Thoracic aorta (tissue), 2 donors: ENCODE data around the gene SLC6A5. TPM values are rescaled to one million over a fixed set of nuclear protein-coding genes. Genes with fewer than 3 reads are reported as not detected.

Source experiments
- ATAC-seq: fragments of 150-250 bp; one replicate; pipeline ENCODE4 v1.8.0; 2017; ENCODE audit warnings: low read depth; ENCODE audit not compliant: insufficient number of reproducible peaks, low FRiP score
- DNase-seq: peaks from one replicate; pipeline ENCODE4 v3.0.0-alpha.2; 2020; ENCODE audit warnings: low spot score
- H3K27ac ChIP-seq, 2 donors: fragments of 200-600 bp; sonication (generic); 1 replicate in 1 of 2; 2 replicates in 1 of 2; pipeline ENCODE4 v1.5.1; 2016; ENCODE audit warnings: mild to moderate bottlenecking in 2 of 2, moderate library complexity in 2 of 2
- H3K27me3 ChIP-seq: fragments of 200-600 bp; sonication (generic); replicated peaks from 2 replicates; pipeline ENCODE4 v1.6.0; 2016; ENCODE audit warnings: mild to moderate bottlenecking; ENCODE audit not compliant: insufficient read depth
- H3K36me3 ChIP-seq: fragments of 200-600 bp; sonication (generic); one replicate; pipeline ENCODE4 v1.5.1; 2016
- H3K4me1 ChIP-seq, 2 donors: fragments of 200-600 bp; sonication (generic); 1 replicate in 1 of 2; 2 replicates in 1 of 2; pipeline versions ENCODE4 v1.5.1 to v1.6.0; 2016; ENCODE audit warnings: low read depth in 2 of 2, mild to moderate bottlenecking in 1 of 2; ENCODE audit not compliant: control insufficient read depth in 1 of 2
- H3K4me3 ChIP-seq: fragments of 200-600 bp; sonication (generic); 2 replicates; pipeline ENCODE4 v1.5.1; 2016; ENCODE audit warnings: mild to moderate bottlenecking
- H3K9me3 ChIP-seq: fragments of 200-600 bp; sonication (generic); 2 replicates; pipeline ENCODE4 v1.5.1; 2016
- total RNA-seq, 2 donors: library from RNA; depleted of rRNA; stranded (reverse); fragments of >200 nt; gene quantifications; one replicate each; pipeline versions ENCODE4 v1.1.0 to v1.2.3, GENCODE V29; 2016
- TF ChIP-seq, protein P1 (sequence below): fragments of 200-600 bp; sonication (generic); IDR thresholded peaks from one replicate; pipeline ENCODE4 v1.5.1; 2019; ENCODE audit warnings: antibody characterized with exemption

The SLC6A5 gene
- total RNA-seq, 2 donors from 2014 or later: not detected

DNA sequence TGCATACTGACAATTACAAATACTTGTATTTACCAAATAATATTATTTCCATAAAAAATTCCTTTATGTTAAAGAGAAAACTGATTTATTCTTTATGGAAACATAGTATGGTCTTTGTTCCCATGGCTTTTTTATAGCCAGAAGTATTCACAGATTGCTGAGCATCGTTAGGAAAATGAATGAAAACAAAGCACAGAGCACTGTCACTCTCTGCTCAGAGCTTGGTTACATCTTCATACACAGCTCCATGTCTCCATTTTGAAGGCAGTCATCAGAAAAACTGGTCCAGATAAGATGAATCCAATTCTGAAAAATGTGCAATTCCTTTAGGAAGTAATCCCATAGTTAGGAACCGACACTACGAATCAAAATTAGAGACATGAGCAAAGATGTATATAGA is 9.0 kb upstream of the SLC6A5 start:
- Histone ChIP-seq H3K9me3 (no peaks in the 10 kb centered on the region), H3K4me1 (no peaks in the 10 kb centered on the region), H3K36me3 (no peaks in the 10 kb centered on the region), H3K27ac (no peak overlapping the region), H3K27me3 (no peaks in the 10 kb centered on the region), H3K4me3 (no peak overlapping the region)
- DNase-seq (no peak), ATAC-seq (no peak)
- TF ChIP-seq, protein P1, sequence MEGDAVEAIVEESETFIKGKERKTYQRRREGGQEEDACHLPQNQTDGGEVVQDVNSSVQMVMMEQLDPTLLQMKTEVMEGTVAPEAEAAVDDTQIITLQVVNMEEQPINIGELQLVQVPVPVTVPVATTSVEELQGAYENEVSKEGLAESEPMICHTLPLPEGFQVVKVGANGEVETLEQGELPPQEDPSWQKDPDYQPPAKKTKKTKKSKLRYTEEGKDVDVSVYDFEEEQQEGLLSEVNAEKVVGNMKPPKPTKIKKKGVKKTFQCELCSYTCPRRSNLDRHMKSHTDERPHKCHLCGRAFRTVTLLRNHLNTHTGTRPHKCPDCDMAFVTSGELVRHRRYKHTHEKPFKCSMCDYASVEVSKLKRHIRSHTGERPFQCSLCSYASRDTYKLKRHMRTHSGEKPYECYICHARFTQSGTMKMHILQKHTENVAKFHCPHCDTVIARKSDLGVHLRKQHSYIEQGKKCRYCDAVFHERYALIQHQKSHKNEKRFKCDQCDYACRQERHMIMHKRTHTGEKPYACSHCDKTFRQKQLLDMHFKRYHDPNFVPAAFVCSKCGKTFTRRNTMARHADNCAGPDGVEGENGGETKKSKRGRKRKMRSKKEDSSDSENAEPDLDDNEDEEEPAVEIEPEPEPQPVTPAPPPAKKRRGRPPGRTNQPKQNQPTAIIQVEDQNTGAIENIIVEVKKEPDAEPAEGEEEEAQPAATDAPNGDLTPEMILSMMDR: no peak

DNA sequence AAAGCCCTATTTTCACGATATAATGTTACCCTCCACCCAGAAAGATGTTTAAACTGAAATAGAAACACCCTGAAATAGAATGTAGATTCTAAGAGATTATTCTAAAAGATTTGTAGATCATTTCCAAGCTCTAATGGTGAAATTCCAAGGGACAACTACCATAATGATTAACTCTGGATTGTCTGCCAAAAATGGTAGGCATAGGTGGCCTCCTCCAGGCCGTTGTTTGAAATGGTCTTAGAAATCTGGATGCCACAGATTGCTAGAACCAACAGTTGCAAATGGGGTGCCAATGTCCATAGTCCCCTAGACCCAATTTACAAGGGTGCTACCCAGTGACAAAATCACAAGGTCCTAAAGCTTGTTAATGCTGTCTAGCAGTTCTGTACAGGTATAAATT is 6.7 kb upstream of the SLC6A5 start:
- DNase-seq (no peak), ATAC-seq (no peak)
- TF ChIP-seq, protein P1: no peak
- H3K4me3 ChIP-seq: no peak overlapping the region
- no peaks in the 10 kb centered on the region for H3K9me3 ChIP-seq
- peaks cover 8% of the 10 kb centered on the region for H3K27me3 ChIP-seq
- no peak overlapping the region for H3K27ac ChIP-seq
- H3K36me3 ChIP-seq: no peaks in the 10 kb centered on the region
- H3K4me1 ChIP-seq: peaks cover 0 to 10% of the 10 kb centered on the region in 2 donors

DNA sequence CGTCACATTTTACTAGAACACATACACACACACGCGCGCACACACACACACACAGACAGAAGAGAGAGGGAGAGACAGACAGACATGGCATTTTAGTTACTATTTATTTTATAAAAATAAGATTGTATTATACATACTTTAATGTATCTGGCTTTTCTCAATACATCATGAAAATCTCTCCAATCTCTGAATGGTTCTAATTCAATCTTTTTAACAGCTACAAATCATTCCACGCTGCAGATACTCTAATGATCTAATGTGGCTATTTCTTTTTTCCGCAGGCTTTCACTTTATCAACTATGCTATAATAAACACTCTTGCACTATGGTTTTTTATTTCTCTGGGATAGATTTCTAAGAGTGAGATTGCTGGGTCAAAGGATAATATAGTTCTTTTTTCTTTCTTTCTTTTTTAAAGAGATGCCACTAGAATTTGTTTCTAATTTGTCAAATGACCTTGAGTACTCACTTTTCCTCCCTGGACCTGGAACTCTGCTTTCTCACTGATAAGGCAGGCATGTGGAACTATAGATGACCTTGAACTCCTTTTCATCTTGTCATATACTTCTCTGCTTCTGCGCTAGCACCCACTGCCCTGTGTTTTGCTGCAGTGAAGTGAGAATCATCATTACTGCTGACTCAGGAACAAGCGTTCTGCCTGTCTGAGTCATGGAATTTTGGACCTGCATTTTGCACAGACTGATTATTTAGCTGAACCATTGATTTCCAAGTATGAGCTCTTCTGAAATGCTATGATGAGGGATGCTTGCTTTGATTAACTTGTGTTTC is 4.9 kb upstream of the SLC6A5 start:
- ATAC-seq (no peak), DNase-seq (no peak)
- Histone ChIP-seq H3K4me1 (peaks cover 0 to 10% of the 10 kb centered on the region in 2 donors), H3K36me3 (no peaks in the 10 kb centered on the region), H3K4me3 (no peak overlapping the region), H3K27me3 (peaks cover 12% of the 10 kb centered on the region), H3K9me3 (no peaks in the 10 kb centered on the region), H3K27ac (no peak overlapping the region)
- TF ChIP-seq, protein P1: no peak

DNA sequence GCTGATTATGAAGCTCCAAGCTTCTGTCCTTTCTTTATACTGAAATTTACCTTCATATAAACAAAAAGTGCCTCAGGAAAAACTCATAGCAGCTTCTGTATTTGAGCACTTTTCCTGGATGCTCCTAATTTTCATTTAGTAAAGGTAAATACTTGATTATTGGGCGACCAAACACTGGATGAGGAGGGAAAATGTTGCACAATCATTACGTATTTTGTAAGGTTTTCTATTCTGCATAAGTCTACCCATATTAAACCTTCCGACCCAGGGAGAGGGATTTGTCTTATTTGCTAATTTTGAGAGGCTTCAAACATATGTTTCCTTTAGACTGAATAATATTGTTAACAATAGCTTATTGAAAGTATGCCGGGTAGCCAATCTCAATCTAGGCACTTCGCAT is 4.3 kb upstream of the SLC6A5 start:
- Histone ChIP-seq H3K27me3 (peaks cover 12% of the 10 kb centered on the region), H3K9me3 (no peaks in the 10 kb centered on the region), H3K4me3 (no peak overlapping the region), H3K27ac (no peak overlapping the region), H3K36me3 (no peaks in the 10 kb centered on the region), H3K4me1 (peaks cover 0 to 10% of the 10 kb centered on the region in 2 donors)
- DNase-seq (no peak), ATAC-seq (no peak)
- TF ChIP-seq, protein P1: no peak

DNA sequence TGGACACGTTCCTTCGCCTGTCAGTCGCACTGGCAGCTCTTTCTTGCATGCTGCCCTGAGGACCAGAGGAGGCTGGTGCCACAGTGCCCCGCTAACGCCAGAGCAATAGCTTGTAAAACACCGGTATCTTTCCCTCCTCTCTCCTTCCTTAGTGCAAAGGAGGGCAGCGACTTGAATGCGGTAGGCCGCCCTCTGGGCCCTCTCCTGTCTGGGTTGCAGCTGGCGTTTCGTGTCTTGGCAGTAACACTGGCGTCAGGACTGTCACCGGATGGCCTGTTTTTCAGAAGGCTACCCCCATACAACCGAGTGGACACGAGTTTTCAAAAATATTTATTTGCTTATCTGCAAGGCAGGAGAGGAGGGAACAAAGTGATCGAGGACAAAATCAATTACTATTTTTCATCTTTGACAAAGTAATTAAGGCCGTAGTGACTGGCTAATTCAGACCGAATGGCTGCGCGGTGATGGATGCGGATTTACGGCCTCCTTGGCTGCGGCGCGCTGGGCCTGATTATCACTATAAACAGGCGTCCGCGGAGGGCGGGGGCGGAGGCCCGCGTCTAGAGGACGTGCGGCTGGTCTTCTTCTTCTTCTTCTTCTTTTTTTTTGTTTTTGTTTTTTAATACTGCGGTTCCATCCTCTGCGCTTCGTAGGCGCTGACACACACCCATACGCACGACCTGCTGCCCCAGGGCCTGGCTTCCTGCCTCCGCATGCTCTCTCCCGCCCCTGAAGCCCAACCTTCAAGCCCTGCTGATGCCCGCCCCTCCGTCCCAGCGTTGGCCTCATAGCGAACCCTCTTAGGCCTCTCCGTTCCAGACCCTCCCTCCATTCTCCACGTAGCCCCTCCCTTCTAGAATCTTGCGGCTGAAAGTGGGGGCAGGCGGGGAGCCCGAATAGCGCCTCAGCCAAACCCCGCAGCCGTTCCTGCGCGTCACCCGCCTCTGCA is 2.9 kb upstream of the SLC6A5 start:
- no peak for ATAC-seq

More for the DNA sequence above, 2.9 kb upstream of the SLC6A5 start:
- no peaks in the 10 kb centered on the region for H3K9me3 ChIP-seq
- H3K4me1 ChIP-seq: peaks cover 0 to 10% of the 10 kb centered on the region in 2 donors
- H3K27me3 ChIP-seq: peaks cover 12% of the 10 kb centered on the region
- peak overlapping the region; percentile 32 for H3K4me3 ChIP-seq
- H3K27ac ChIP-seq: no peak overlapping the region
- TF ChIP-seq, protein P1: no peak
- no peak for DNase-seq
- H3K36me3 ChIP-seq: no peaks in the 10 kb centered on the region
